Measurements from ENCODE around the gene SCYGR7.
"Not testable (repeated sequence)": the region's sequence is repeated elsewhere in the genome, so short reads cannot be mapped to it uniquely, and the experiment has no call there.

SCYGR7 gene

DNA sequence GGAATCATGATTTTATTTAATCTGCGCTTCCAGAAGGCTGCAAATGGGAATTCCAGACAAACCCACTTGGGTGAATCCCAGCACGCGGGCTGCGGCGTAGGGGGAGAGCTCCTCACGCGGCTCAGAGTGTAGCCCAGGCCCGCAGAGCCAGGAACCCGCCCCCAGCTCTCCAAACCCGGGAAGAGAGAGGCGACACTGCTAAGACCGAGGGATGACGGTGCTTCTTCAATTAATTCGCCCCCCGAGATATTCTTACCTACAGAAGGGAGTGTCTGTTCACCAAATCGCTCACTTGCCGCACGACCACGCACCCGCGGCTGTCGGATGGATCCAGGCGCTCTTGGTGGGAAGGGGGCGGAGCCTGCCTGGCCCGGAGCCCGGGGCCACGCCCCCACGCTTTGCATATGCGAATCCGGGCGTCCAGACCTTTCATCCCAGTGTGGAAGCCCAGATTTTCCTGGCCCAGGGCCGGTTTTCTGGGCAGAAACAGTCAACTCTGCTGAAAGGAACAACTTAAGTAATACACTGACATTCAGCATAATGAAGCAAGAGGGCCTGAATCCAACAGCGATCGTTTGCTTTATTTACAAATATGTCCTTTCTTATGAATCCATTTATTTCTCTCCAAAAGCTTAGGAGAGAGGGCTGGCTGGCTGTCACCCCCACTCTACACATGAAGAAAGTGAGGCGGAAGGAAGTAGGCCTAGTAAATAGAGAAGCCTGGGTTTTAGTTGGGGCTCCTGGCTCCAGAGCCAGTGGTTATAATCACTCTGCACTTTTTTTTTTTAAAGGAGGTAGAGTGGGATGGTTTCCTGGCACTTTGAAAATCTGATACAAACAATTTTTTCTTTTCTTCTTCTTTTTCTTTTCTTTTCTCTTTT lies 10.2 kb upstream of the SCYGR7 start, which contains the start of gene SLC19A3:
SLC19A3 (minus strand) TSS at position 342 of the 881 bp plus-strand sequence. CDS start 15,710 bp downstream, outside the sequence.
- no peaks in the 10 kb centered on the region for H3K36me3 ChIP-seq (ENCODE audit: insufficient read depth)
- TF ChIP-seq, protein P1, sequence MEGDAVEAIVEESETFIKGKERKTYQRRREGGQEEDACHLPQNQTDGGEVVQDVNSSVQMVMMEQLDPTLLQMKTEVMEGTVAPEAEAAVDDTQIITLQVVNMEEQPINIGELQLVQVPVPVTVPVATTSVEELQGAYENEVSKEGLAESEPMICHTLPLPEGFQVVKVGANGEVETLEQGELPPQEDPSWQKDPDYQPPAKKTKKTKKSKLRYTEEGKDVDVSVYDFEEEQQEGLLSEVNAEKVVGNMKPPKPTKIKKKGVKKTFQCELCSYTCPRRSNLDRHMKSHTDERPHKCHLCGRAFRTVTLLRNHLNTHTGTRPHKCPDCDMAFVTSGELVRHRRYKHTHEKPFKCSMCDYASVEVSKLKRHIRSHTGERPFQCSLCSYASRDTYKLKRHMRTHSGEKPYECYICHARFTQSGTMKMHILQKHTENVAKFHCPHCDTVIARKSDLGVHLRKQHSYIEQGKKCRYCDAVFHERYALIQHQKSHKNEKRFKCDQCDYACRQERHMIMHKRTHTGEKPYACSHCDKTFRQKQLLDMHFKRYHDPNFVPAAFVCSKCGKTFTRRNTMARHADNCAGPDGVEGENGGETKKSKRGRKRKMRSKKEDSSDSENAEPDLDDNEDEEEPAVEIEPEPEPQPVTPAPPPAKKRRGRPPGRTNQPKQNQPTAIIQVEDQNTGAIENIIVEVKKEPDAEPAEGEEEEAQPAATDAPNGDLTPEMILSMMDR (conservative IDR thresholded peaks at IDR 0.05; ENCODE audit: low read depth, low read length), result no peak
- no peak within 1 kb of the TSS for H3K27ac ChIP-seq
- no peaks in the 10 kb centered on the region for H3K27me3 ChIP-seq (ENCODE audit: insufficient read depth, low read depth)
- H3K4me2 ChIP-seq, result no peak within 1 kb of the TSS
- H2AFZ ChIP-seq (ENCODE audit: low read depth), result no peak within 1 kb of the TSS
- H3K79me2 ChIP-seq (ENCODE audit: insufficient read depth, low read depth), result no peaks in the 10 kb centered on the region
- no peak within 1 kb of the TSS for H3K9ac ChIP-seq
- no peaks in the 10 kb centered on the region for H4K20me1 ChIP-seq (ENCODE audit: insufficient read depth)
- H3K4me1 ChIP-seq (ENCODE audit: low read depth, poor library complexity, severe bottlenecking), result no peaks in the 10 kb centered on the region
- no peak within 1 kb of the TSS for H3K4me3 ChIP-seq (IDR thresholded peaks at IDR 0.05; ENCODE audit: insufficient read depth, low read depth, low read length)

DNA sequence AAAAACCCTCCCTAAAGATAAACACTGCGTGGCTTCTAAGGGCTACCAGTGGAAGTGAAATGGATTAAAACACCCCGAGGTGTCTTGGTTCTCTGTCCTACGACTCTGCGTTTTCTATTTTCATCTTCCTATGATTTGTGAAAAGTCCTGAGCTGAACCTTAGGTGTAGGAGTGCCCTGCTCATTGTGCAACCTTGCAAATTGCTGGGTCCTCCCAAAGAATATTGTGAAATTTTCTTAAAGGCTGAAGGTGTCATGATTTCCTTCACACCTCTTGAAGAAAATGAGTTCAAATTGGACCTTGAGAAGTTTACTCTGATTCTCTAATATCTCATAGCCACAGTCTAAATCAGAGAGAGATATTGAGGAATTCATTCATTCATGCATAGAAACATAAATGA lies 8.5 kb upstream of the SCYGR7 start:
- no peak overlapping the region for H3K9ac ChIP-seq
- no peak overlapping the region for H2AFZ ChIP-seq (ENCODE audit: low read depth)
- H3K27ac ChIP-seq, result no peak overlapping the region
- H4K20me1 ChIP-seq (ENCODE audit: insufficient read depth), result no peaks in the 10 kb centered on the region
- H3K79me2 ChIP-seq (ENCODE audit: insufficient read depth, low read depth), result no peaks in the 10 kb centered on the region
- no peaks in the 10 kb centered on the region for H3K27me3 ChIP-seq (ENCODE audit: insufficient read depth, low read depth)
- H3K36me3 ChIP-seq (ENCODE audit: insufficient read depth), result no peaks in the 10 kb centered on the region
- H3K4me2 ChIP-seq, result no peak overlapping the region
- no peaks in the 10 kb centered on the region for H3K4me1 ChIP-seq (ENCODE audit: low read depth, poor library complexity, severe bottlenecking)
- TF ChIP-seq, protein P1 (conservative IDR thresholded peaks at IDR 0.05; ENCODE audit: low read depth, low read length), result no peak
- no peak overlapping the region for H3K4me3 ChIP-seq (IDR thresholded peaks at IDR 0.05; ENCODE audit: insufficient read depth, low read depth, low read length)

DNA sequence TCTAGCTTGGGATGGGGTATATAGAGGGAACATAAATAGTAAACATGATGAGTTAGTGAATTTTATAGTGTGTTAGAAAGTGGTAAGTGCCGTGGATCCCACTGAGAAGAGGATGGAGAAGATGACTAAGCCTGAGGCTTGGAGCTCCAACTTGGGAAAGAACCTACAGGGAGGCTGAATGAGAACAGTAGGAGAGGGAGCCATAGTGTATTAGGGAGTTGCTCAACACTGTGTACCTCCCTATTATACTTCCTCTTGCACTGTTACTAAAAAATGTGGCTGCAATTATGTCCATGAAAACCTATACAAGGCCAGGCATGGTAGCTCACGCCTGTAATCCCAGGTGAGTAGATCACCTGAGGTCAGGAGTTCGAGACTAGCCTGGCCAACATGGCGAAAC lies 7.5 kb upstream of the SCYGR7 start:
- Histone ChIP-seq H3K27ac (no peak overlapping the region), H3K36me3 (ENCODE audit: insufficient read depth) (no peaks in the 10 kb centered on the region), H3K9ac (no peak overlapping the region), H3K4me3 (IDR thresholded peaks at IDR 0.05; ENCODE audit: insufficient read depth, low read depth, low read length) (no peak overlapping the region), H3K79me2 (ENCODE audit: insufficient read depth, low read depth) (no peaks in the 10 kb centered on the region), H3K27me3 (ENCODE audit: insufficient read depth, low read depth) (no peaks in the 10 kb centered on the region), H4K20me1 (ENCODE audit: insufficient read depth) (no peaks in the 10 kb centered on the region), H3K4me1 (ENCODE audit: low read depth, poor library complexity, severe bottlenecking) (no peaks in the 10 kb centered on the region), H3K4me2 (no peak overlapping the region), H2AFZ (ENCODE audit: low read depth) (no peak overlapping the region)
- TF ChIP-seq, protein P1 (conservative IDR thresholded peaks at IDR 0.05; ENCODE audit: low read depth, low read length), result no peak

DNA sequence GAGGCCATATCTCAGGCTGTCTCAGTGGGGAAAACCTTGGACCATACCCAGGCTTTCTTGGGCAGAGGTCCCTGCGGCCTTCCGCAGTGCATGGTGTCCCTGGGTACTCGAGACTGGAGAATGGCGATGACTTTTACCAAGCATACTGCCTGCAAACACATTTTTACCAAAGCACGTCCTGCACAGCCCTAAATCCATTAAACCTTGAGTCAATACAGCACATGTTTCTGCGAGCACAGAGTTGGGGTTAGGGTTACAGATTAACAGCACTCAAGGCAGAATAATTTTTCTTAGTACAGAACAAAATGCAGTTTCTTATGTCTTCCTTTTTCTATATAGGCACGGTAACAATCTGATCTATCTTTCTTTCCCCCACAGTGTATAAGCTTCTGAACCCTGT lies 5.3 kb upstream of the SCYGR7 start:
- not testable (repeated sequence) for H3K36me3 ChIP-seq (ENCODE audit: insufficient read depth); H3K4me2 ChIP-seq; H3K4me3 ChIP-seq (IDR thresholded peaks at IDR 0.05; ENCODE audit: insufficient read depth, low read depth, low read length); H3K4me1 ChIP-seq (ENCODE audit: low read depth, poor library complexity, severe bottlenecking); H4K20me1 ChIP-seq (ENCODE audit: insufficient read depth); H2AFZ ChIP-seq (ENCODE audit: low read depth); H3K27ac ChIP-seq; H3K79me2 ChIP-seq (ENCODE audit: insufficient read depth, low read depth); H3K27me3 ChIP-seq (ENCODE audit: insufficient read depth, low read depth); H3K9ac ChIP-seq

Data from KMS-11 (cell line).